ENCODE measurements around the gene ARL5A. TPM values are rescaled to one million over a fixed set of nuclear protein-coding genes. Genes with fewer than 3 reads are reported as not detected.

ARL5A gene
- total and polyA plus RNA-seq, 9 of the 15 experiments (the other 6 are each of a cell fraction or from before 2014, with no cell fraction given), result 16.3 to 117 (median 88.4) TPM

DNA sequence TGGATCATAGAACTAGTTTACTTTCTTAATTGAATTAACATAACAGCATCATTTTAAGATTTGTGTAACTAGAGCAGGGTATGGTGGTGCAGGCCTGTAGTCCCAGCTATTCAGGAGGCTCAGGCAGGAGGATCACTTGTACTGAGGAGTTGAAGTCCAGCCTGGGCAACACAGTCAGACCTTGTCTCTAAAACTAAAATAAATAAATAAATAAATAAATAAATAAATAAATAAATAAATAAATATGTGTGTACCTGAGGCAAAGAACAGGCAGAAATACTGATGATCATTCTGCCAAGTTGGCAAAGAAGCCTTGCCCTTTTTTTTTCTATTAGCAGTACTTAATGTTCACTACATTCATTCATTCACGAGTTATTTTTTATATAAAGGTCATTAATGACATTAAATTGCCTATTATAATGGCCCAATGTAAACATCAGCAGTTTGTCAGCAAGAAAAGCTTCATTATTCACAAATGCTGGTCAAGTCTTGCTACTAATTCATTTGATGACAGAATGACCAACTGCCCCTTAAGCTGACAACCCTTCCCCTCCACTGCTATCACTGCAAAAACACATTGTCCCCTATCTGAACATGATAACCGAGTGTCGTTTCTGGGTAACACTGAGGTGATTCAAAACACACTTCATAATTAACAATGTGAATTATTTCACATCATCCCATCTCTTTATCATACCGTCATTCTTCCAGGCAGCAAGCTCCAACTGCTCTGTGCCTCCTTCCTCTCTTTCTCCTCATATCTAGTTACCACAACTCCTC lies 39.0 kb downstream of the ARL5A start (continued):
- TF ChIP-seq, protein P1, sequence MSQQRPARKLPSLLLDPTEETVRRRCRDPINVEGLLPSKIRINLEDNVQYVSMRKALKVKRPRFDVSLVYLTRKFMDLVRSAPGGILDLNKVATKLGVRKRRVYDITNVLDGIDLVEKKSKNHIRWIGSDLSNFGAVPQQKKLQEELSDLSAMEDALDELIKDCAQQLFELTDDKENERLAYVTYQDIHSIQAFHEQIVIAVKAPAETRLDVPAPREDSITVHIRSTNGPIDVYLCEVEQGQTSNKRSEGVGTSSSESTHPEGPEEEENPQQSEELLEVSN (IDR thresholded peaks at IDR 0.05; ENCODE audit: borderline replicate concordance in 1 of 2, extremely low read depth in 1 of 2, insufficient read depth in 1 of 2, insufficient read length in 1 of 2, low read depth in 1 of 2, low read length in 1 of 2, poor library complexity in 1 of 2, severe bottlenecking in 1 of 2), result no peak
- TF ChIP-seq ZNF24 (IDR thresholded peaks at IDR 0.05), result no peak
- TF ChIP-seq THRB (CRISPR knock-in tag; conservative IDR thresholded peaks at IDR 0.05), result no peak
- no peak for TF ChIP-seq XRCC4 (IDR thresholded peaks at IDR 0.05; ENCODE audit: extremely low read depth, insufficient read depth, insufficient read length)
- TF ChIP-seq, protein P2, sequence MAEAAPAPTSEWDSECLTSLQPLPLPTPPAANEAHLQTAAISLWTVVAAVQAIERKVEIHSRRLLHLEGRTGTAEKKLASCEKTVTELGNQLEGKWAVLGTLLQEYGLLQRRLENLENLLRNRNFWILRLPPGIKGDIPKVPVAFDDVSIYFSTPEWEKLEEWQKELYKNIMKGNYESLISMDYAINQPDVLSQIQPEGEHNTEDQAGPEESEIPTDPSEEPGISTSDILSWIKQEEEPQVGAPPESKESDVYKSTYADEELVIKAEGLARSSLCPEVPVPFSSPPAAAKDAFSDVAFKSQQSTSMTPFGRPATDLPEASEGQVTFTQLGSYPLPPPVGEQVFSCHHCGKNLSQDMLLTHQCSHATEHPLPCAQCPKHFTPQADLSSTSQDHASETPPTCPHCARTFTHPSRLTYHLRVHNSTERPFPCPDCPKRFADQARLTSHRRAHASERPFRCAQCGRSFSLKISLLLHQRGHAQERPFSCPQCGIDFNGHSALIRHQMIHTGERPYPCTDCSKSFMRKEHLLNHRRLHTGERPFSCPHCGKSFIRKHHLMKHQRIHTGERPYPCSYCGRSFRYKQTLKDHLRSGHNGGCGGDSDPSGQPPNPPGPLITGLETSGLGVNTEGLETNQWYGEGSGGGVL (CRISPR knock-in tag; IDR thresholded peaks at IDR 0.05), result no peak
- TF ChIP-seq, protein P3, sequence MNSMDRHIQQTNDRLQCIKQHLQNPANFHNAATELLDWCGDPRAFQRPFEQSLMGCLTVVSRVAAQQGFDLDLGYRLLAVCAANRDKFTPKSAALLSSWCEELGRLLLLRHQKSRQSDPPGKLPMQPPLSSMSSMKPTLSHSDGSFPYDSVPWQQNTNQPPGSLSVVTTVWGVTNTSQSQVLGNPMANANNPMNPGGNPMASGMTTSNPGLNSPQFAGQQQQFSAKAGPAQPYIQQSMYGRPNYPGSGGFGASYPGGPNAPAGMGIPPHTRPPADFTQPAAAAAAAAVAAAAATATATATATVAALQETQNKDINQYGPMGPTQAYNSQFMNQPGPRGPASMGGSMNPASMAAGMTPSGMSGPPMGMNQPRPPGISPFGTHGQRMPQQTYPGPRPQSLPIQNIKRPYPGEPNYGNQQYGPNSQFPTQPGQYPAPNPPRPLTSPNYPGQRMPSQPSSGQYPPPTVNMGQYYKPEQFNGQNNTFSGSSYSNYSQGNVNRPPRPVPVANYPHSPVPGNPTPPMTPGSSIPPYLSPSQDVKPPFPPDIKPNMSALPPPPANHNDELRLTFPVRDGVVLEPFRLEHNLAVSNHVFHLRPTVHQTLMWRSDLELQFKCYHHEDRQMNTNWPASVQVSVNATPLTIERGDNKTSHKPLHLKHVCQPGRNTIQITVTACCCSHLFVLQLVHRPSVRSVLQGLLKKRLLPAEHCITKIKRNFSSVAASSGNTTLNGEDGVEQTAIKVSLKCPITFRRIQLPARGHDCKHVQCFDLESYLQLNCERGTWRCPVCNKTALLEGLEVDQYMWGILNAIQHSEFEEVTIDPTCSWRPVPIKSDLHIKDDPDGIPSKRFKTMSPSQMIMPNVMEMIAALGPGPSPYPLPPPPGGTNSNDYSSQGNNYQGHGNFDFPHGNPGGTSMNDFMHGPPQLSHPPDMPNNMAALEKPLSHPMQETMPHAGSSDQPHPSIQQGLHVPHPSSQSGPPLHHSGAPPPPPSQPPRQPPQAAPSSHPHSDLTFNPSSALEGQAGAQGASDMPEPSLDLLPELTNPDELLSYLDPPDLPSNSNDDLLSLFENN (IDR thresholded peaks at IDR 0.05; ENCODE audit: low read depth in 2 of 2, low read length in 2 of 2), result peak in 1 of 2 experiments; percentile 87; a peak in 2 of 4 replicates
- TF ChIP-seq CBX2 (IDR thresholded peaks at IDR 0.05; ENCODE audit: insufficient read depth, low read length, poor library complexity, severe bottlenecking), result no peak
- no peak for TF ChIP-seq ELK3 (CRISPR knock-in tag; IDR thresholded peaks at IDR 0.05)
- TF ChIP-seq KAT7 (CRISPR knock-in tag; IDR thresholded peaks at IDR 0.05; ENCODE audit: borderline replicate concordance), result no peak
- no peak for TF ChIP-seq RBM15 (IDR thresholded peaks at IDR 0.05; ENCODE audit: insufficient read depth, low read length)
- TF ChIP-seq KLF10 (CRISPR knock-in tag; IDR thresholded peaks at IDR 0.05), result no peak
- TF ChIP-seq FOSL1 (tag; conservative IDR thresholded peaks at IDR 0.05), result peak; percentile 72
- no peak for TF ChIP-seq ZNF561 (CRISPR knock-in tag; conservative IDR thresholded peaks at IDR 0.05)
- TF ChIP-seq, protein P4, sequence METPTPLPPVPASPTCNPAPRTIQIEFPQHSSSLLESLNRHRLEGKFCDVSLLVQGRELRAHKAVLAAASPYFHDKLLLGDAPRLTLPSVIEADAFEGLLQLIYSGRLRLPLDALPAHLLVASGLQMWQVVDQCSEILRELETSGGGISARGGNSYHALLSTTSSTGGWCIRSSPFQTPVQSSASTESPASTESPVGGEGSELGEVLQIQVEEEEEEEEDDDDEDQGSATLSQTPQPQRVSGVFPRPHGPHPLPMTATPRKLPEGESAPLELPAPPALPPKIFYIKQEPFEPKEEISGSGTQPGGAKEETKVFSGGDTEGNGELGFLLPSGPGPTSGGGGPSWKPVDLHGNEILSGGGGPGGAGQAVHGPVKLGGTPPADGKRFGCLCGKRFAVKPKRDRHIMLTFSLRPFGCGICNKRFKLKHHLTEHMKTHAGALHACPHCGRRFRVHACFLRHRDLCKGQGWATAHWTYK (CRISPR knock-in tag; IDR thresholded peaks at IDR 0.05), result no peak
- no peak for TF ChIP-seq TEAD2 (tag; IDR thresholded peaks at IDR 0.05)

Measured in K562 (cell line).